Limb (tissue), 2 donors: ENCODE data around the gene RALGPS2.

Experiments
- DNase-seq, 2 donors: peaks; one replicate each; pipeline ENCODE4 v3.0.0-alpha.2; 2016; ENCODE audit errors: extremely low spot score in 2 of 2

RALGPS2 gene

GRCh38 chr1:178862864-178863263 lies 137.8 kb downstream of the RALGPS2 start:
- no peak for DNase-seq

DNA sequence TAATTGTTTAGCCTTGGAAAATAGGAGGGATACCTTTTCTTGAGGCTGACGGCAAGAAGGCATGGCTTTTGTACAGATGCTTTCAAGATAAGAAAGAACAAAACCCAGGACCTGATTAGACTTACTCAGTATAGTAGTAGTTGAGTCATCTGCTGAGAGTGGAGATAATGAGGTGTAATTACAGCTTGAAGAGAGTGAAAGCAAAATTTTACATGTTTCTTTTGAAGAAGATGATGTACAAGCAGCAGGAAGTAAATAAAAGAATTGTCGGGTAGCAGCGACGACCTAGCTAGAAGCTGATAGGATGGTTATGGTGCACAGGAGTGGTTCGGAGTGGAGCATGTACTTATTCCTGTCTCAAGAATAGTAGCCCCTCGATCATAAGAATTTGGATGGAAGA lies 139.3 kb downstream of the RALGPS2 start:
- no peak for DNase-seq

- no peak for DNase-seq
Observed at GRCh38 chr1:178867670-178868069, 142.6 kb downstream of the RALGPS2 start.

- DNase-seq = no peak
Observed at GRCh38 chr1:178868706-178869105, 143.7 kb downstream of the RALGPS2 start.

GRCh38 chr1:178869119-178869697 lies 144.2 kb downstream of the RALGPS2 start:
- DNase-seq = peak in 1 of 2 donors; percentile 32

- DNase-seq = no peak
Observed at GRCh38 chr1:178870221-178870620, 145.2 kb downstream of the RALGPS2 start.

- DNase-seq = peak; percentile 64 to 87
Observed at GRCh38 chr1:178870944-178871343, 145.9 kb downstream of the RALGPS2 start, which contains the start of gene ANGPTL1. ANGPTL1 (minus strand) TSS chr1:178871077; CDS start chr1:178865776, 5,301 bp downstream.

GRCh38 chr1:178871551-178872320 lies 146.7 kb downstream of the RALGPS2 start:
- DNase-seq = no peak

GRCh38 chr1:178874966-178875365 lies 149.9 kb downstream of the RALGPS2 start:
- DNase-seq = no peak

DNA sequence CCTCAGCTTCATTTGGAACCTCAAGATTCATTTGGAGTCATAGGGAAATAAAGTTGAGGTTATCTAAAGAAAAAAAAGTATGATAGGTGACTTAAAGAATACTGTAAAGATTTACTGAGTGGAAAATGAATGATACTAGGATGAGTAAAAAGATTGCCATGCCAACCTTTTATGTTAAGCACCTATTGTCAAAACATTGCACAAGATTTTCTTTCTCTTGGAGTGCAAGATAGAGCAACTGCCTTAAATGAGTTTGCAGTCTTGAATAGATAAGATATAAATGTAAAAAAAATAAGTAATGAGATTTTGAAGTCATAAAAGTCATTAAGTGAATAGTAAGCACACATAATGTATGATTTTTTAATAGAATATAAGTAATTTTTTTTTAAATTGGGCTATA lies 150.9 kb downstream of the RALGPS2 start:
- DNase-seq = no peak

- no peak for DNase-seq
Observed at GRCh38 chr1:178877896-178878295, 152.9 kb downstream of the RALGPS2 start.

DNA sequence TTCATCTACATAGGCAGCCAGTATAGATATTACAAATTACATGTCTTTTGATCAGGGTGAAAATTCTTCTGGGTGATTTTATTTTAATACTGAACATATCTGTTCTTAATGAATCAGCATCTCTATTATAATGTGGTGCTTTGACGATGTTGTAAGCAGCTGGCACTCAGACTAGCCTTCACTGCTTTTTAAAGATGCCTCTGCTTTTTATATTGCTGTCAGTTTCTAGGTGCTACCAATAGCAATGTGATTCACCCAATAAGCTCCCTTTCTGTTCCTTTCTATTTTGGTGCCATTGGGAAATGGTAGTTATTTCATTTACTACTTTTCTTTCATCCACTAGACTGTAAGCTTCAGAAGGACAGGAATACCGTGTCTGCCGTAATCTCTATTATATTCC lies 156.9 kb downstream of the RALGPS2 start:
- no peak for DNase-seq

DNA sequence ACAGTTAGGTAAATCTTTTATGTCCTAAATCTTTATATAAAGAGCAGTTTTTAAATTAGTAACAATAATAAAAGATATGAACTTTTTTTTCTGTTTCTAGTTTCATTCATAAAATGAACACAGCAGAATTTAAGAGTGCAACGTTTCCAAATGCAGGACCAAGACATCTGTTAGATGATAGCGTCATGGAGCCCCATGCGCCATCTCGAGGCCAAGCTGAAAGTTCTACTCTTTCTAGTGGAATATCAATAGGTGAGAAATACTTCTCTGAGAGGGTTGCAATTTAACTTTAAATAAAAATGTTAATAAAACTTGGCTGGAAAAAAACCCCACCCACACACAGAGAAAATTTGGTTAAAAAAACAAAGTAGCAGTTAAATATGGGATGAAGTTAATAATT lies 160.8 kb downstream of the RALGPS2 start:
- DNase-seq = no peak

- DNase-seq = no peak
Observed at GRCh38 chr1:178886551-178886950, 161.5 kb downstream of the RALGPS2 start.

DNA sequence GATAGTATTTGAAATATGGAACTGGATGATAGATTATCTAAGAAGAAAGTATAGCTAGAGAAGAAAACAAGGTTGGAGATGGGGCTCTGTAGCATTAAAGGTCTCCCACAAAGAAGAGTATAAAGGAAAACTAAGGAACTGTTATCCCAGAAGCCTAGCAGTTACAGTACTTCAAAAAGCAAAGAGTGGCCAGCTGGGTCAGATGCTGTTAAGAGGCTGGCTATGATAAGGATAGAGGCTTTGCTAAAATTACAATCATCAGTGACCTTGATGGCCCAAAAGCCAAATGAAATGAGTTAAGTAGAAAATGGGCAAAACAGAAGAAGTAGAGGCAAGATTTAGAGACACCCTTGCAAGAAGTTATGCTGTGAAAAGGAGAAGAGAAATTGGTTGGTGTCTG lies 170.9 kb downstream of the RALGPS2 start:
- no peak for DNase-seq

DNA sequence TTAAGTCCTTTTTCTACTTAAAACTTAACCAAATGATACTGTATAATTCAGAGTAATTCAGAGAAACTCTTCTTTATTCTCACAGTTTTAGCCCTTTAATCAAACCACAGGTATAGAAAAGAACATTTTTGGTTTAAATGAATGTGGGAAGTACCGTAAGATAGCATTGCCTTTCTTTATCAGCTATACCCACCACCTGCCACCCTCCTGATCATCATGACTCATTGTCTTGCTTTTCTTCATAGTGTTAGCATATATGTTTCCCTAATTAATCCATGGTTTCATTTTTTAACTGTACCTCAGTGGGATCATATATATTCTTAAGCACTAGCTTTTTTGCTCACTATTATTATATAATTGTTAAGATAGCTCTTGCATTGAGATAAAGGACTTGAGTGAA lies 173.4 kb downstream of the RALGPS2 start:
- DNase-seq = no peak

GRCh38 chr1:178899402-178899801 lies 174.4 kb downstream of the RALGPS2 start:
- DNase-seq = no peak

DNA sequence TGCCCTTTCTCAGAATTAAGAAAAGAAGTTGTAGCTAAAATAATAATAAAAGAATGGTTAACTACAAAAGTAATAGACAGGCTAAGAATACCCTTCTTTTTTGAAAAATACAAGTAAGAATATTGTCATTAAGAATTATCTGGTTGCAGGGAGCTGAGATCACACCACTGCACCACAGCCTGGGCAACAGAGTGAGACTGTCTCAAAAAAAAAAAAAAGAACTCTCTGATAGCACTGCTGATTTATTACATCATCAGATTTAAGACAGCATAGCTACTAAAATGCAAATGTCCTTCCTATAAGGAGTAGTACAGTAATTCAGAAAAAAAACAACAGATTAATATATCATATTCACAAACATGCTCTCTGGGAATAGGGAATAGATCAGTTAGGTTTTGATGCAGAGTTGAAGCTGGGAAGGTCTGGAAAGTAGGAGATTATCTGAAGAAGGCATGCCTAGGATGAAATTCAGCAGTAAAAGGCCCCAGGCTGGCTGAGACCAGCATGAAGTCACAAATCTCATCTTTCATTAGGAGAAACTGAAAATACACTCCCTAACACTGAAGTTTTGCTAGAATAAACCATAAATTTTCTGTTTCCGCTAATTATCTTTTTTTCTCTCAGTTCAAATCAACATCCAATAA lies 176.6 kb downstream of the RALGPS2 start:
- no peak for DNase-seq

GRCh38 chr1:178908358-178908757 lies 183.3 kb downstream of the RALGPS2 start:
- DNase-seq = no peak

GRCh38 chr1:178910023-178910422 lies 185.0 kb downstream of the RALGPS2 start:
- DNase-seq = no peak

- DNase-seq = no peak
Observed at GRCh38 chr1:178912597-178912996, 187.6 kb downstream of the RALGPS2 start.

- no peak for DNase-seq
Observed at GRCh38 chr1:178916448-178917174, 191.6 kb downstream of the RALGPS2 start.
